ENCODE results near the gene R3HDML.

R3HDML gene

DNA sequence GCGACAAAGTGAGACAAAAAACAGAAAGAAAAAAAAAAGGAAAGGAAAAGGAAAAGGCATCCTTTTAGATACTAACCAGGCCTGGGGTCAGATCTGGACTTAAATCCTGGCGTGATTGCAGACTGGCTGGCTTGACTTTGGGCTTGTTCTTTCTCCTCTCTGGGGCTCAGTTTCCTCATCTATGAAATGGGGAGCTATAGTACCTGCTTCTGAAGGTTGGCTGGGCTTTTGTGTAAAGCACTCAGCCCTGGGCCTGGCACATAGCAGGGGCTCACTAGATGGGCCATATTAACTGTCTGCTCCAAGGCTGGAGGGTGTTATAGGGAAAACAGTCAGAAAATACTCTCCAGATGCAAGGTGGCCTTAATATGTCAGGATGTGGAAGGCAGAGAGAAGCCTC is 1.2 kb upstream of the R3HDML start:
- no peaks in the 10 kb centered on the region; the same call in 1 of the 2 replicates for H3K27me3 ChIP-seq (ENCODE audit: insufficient read depth, low read length)
- no peak overlapping the region for H3K4me3 ChIP-seq (ENCODE audit: low read depth, low read length, poor library complexity, severe bottlenecking)
- no peaks in the 10 kb centered on the region for H3K79me2 ChIP-seq (ENCODE audit: insufficient read depth, low read length)
- H2AFZ ChIP-seq (ENCODE audit: low read length): no peak overlapping the region
- no peaks in the 10 kb centered on the region for H4K20me1 ChIP-seq (ENCODE audit: insufficient read depth, low read length)
- no peak overlapping the region for H3K9ac ChIP-seq (ENCODE audit: low read length)
- H3K4me2 ChIP-seq (ENCODE audit: low read length): no peak overlapping the region
- H3K4me1 ChIP-seq (ENCODE audit: insufficient read depth, low read length, severe bottlenecking): no peaks in the 10 kb centered on the region
- no peaks in the 10 kb centered on the region for H3F3A ChIP-seq (ENCODE audit: insufficient read depth, low read length)
- TF ChIP-seq, protein P1, sequence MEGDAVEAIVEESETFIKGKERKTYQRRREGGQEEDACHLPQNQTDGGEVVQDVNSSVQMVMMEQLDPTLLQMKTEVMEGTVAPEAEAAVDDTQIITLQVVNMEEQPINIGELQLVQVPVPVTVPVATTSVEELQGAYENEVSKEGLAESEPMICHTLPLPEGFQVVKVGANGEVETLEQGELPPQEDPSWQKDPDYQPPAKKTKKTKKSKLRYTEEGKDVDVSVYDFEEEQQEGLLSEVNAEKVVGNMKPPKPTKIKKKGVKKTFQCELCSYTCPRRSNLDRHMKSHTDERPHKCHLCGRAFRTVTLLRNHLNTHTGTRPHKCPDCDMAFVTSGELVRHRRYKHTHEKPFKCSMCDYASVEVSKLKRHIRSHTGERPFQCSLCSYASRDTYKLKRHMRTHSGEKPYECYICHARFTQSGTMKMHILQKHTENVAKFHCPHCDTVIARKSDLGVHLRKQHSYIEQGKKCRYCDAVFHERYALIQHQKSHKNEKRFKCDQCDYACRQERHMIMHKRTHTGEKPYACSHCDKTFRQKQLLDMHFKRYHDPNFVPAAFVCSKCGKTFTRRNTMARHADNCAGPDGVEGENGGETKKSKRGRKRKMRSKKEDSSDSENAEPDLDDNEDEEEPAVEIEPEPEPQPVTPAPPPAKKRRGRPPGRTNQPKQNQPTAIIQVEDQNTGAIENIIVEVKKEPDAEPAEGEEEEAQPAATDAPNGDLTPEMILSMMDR (IDR thresholded peaks at IDR 0.05; ENCODE audit: low read length): no peak
- no peak for TF ChIP-seq EZH2 (IDR thresholded peaks at IDR 0.05; ENCODE audit: borderline replicate concordance, low read length)
- H3K36me3 ChIP-seq (ENCODE audit: insufficient read depth, low read length): no peaks in the 10 kb centered on the region
- H3K27ac ChIP-seq (ENCODE audit: low read depth, low read length, poor library complexity, severe bottlenecking): no peak overlapping the region
- H3K9me3 ChIP-seq (ENCODE audit: low read length): no peaks in the 10 kb centered on the region
- no peaks in the 10 kb centered on the region for H3K9me2 ChIP-seq (ENCODE audit: low read depth, low read length)

DNA sequence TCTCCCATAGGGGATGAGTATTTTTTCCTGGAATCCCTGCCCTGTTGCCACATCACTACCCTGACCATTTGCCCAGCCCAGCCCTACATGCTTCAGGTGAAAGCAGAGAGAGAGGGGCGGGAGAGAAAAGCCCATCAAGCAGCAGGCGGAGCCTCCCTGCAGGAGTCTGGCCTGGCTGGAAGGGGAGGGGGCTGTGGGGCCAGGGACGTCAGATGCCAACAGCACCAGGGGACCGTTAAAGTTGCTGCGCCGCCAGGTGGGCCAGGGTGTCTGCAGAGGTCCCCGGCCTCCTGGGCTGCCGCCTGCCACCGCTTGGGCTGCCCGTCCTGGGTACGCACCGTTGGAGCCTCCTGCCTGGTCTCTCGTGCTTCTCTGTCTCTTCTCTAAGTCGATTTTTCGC is 757 bp upstream of the R3HDML start:
- no peak overlapping the region for H3K27ac ChIP-seq (ENCODE audit: low read depth, low read length, poor library complexity, severe bottlenecking)
- H3K4me3 ChIP-seq (ENCODE audit: low read depth, low read length, poor library complexity, severe bottlenecking): no peak overlapping the region
- H3K36me3 ChIP-seq (ENCODE audit: insufficient read depth, low read length): no peaks in the 10 kb centered on the region
- no peaks in the 10 kb centered on the region for H4K20me1 ChIP-seq (ENCODE audit: insufficient read depth, low read length)
- H3K9me2 ChIP-seq (ENCODE audit: low read depth, low read length): no peaks in the 10 kb centered on the region
- no peaks in the 10 kb centered on the region for H3F3A ChIP-seq (ENCODE audit: insufficient read depth, low read length)
- no peak overlapping the region for H2AFZ ChIP-seq (ENCODE audit: low read length)
- H3K4me1 ChIP-seq (ENCODE audit: insufficient read depth, low read length, severe bottlenecking): no peaks in the 10 kb centered on the region
- H3K4me2 ChIP-seq (ENCODE audit: low read length): no peak overlapping the region
- H3K79me2 ChIP-seq (ENCODE audit: insufficient read depth, low read length): no peaks in the 10 kb centered on the region
- H3K9ac ChIP-seq (ENCODE audit: low read length): no peak overlapping the region
- TF ChIP-seq, protein P1 (IDR thresholded peaks at IDR 0.05; ENCODE audit: low read length): no peak
- no peak for TF ChIP-seq EZH2 (IDR thresholded peaks at IDR 0.05; ENCODE audit: borderline replicate concordance, low read length)
- H3K27me3 ChIP-seq (ENCODE audit: insufficient read depth, low read length): no peaks in the 10 kb centered on the region; the same call in 1 of the 2 replicates
- H3K9me3 ChIP-seq (ENCODE audit: low read length): no peaks in the 10 kb centered on the region

DNA sequence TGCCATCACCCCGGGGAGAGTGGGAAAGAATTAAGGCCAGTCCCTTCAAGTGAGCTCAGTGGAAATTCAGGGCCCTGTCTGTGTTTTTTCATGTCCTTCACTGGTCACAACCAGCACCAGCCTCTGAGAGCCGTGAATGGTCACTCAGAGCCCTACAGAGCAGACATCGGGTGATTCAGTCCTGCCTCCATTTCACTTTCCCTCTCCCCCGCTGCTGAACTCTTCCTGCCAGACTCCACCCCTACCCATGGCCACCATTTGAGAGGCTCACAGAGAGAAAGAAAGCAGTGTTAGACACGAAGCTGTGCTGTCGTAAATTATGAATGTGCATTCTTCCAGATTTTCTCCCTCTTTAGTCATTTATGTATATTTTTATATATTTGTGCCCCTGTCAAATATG is 5.4 kb downstream of the R3HDML start:
- H3K4me3 ChIP-seq (ENCODE audit: low read depth, low read length, poor library complexity, severe bottlenecking): no peak overlapping the region
- TF ChIP-seq, protein P1 (IDR thresholded peaks at IDR 0.05; ENCODE audit: low read length): no peak
- no peak for TF ChIP-seq EZH2 (IDR thresholded peaks at IDR 0.05; ENCODE audit: borderline replicate concordance, low read length)
- no peak overlapping the region for H3K27ac ChIP-seq (ENCODE audit: low read depth, low read length, poor library complexity, severe bottlenecking)
- H3K4me2 ChIP-seq (ENCODE audit: low read length): no peak overlapping the region
- H2AFZ ChIP-seq (ENCODE audit: low read length): no peak overlapping the region
- no peak overlapping the region for H3K9ac ChIP-seq (ENCODE audit: low read length)
- no peaks in the 10 kb centered on the region for H3K9me2 ChIP-seq (ENCODE audit: low read depth, low read length)
- H3K4me1 ChIP-seq (ENCODE audit: insufficient read depth, low read length, severe bottlenecking): no peaks in the 10 kb centered on the region
- no peaks in the 10 kb centered on the region for H3K79me2 ChIP-seq (ENCODE audit: insufficient read depth, low read length)
- H3K36me3 ChIP-seq (ENCODE audit: insufficient read depth, low read length): no peaks in the 10 kb centered on the region
- no peaks in the 10 kb centered on the region; the same call in 1 of the 2 replicates for H3K27me3 ChIP-seq (ENCODE audit: insufficient read depth, low read length)
- H4K20me1 ChIP-seq (ENCODE audit: insufficient read depth, low read length): no peaks in the 10 kb centered on the region
- H3F3A ChIP-seq (ENCODE audit: insufficient read depth, low read length): no peaks in the 10 kb centered on the region
- no peaks in the 10 kb centered on the region for H3K9me3 ChIP-seq (ENCODE audit: low read length)
